ENCODE data around the gene GAB2.

Gene GAB2

GRCh38 chr11:78346799-78347198, 70.8 kb downstream of the GAB2 start:
- ChIA-PET CTCF (interaction anchor here (1.6 kb wide), 1 partner anchor 218 kb away, joined by 5 read pairs; no protein-coding TSS in a partner anchor), POLR2A (no interaction called here)
- DNase-seq = no peak
- Histone ChIP-seq H3K27ac (ENCODE audit: insufficient read depth in 1 of 2, low read depth in 1 of 2, low read length in 2 of 2, poor library complexity in 1 of 2, severe bottlenecking in 2 of 2) (no peak overlapping the region), H3K4me3 (ENCODE audit: control insufficient read depth in 1 of 7, extremely low read depth in 1 of 7, insufficient read depth in 4 of 7, low read depth in 2 of 7, low read length in 6 of 7) (no peak overlapping the region), H3K9me3 (ENCODE audit: control extremely low read depth in 1 of 5, control insufficient read depth in 4 of 5, insufficient read depth in 2 of 5, low read depth in 1 of 5, low read length in 4 of 5) (no peaks in the 10 kb centered on the region), H3K4me1 (ENCODE audit: control extremely low read depth in 1 of 4, control insufficient read depth in 4 of 4, insufficient read depth in 4 of 4, low read length in 3 of 4) (peaks cover 33 to 46% (median 39%) of the 10 kb centered on the region in 4 experiments), H3K36me3 (ENCODE audit: control insufficient read depth in 4 of 4, insufficient read depth in 4 of 4, low read length in 3 of 4) (peaks cover 0 to 4% (median 1%) of the 10 kb centered on the region in 4 experiments), H3K27me3 (replicated peaks in 2 of 5; ENCODE audit: control insufficient read depth in 4 of 5, insufficient read depth in 5 of 5, low read length in 4 of 5) (no peaks in the 10 kb centered on the region)
- WGBS (ENCODE audit: insufficient coverage) = 90% methylated on average over 1 of the region's 1 CpG

DNA sequence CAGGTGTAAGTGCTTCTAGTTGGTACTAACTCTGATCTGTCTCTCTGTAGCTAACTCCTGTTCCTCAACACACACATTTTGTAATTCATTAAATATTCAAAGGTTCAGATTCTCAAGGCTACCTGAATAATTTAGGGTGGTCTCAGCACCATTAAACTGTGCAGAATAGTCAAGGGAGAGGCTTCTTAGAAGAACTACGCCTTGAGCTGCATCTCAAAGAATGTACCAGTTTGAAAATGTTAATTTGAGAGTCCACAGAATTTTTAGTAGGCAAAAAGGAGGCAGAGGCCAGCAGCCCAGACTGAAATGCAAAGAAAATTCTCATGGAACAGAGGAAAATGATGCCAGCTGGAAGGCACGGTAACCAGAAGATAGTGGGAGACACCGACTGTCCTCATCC, 72.2 kb downstream of the GAB2 start:
- ChIA-PET POLR2A (no interaction called here), CTCF (interaction anchor here (1.1 kb wide), 1 partner anchor 18 kb away, joined by 3 read pairs; no protein-coding TSS in a partner anchor)
- H3K9me3 ChIP-seq (ENCODE audit: control extremely low read depth in 1 of 5, control insufficient read depth in 4 of 5, insufficient read depth in 2 of 5, low read depth in 1 of 5, low read length in 4 of 5) = no peaks in the 10 kb centered on the region
- no peak overlapping the region for H3K27ac ChIP-seq (ENCODE audit: insufficient read depth in 1 of 2, low read depth in 1 of 2, low read length in 2 of 2, poor library complexity in 1 of 2, severe bottlenecking in 2 of 2)
- peaks cover 0 to 5% (median 2%) of the 10 kb centered on the region in 4 experiments for H3K36me3 ChIP-seq (ENCODE audit: control insufficient read depth in 4 of 4, insufficient read depth in 4 of 4, low read length in 3 of 4)
- DNase-seq = no peak
- WGBS (ENCODE audit: insufficient coverage) = 96% methylated on average over 2 of the region's 3 CpGs
- peaks cover 22 to 33% (median 26%) of the 10 kb centered on the region in 4 experiments for H3K4me1 ChIP-seq (ENCODE audit: control extremely low read depth in 1 of 4, control insufficient read depth in 4 of 4, insufficient read depth in 4 of 4, low read length in 3 of 4)
- no peak overlapping the region for H3K4me3 ChIP-seq (ENCODE audit: control insufficient read depth in 1 of 7, extremely low read depth in 1 of 7, insufficient read depth in 4 of 7, low read depth in 2 of 7, low read length in 6 of 7)
- H3K27me3 ChIP-seq (replicated peaks in 2 of 5; ENCODE audit: control insufficient read depth in 4 of 5, insufficient read depth in 5 of 5, low read length in 4 of 5) = no peaks in the 10 kb centered on the region

- ChIA-PET POLR2A (interaction anchor here (1.1 kb wide), 1 partner anchor 16 kb away, joined by 3 read pairs; no protein-coding TSS in a partner anchor), CTCF (no interaction called here)
- 100% methylated on average over 1 of the region's 2 CpGs for WGBS (ENCODE audit: insufficient coverage)
Observed at GRCh38 chr11:78344676-78345075, 72.9 kb downstream of the GAB2 start.

GRCh38 chr11:78344094-78344493, 73.5 kb downstream of the GAB2 start:
- DNase-seq = no peak
- Histone ChIP-seq H3K9me3 (ENCODE audit: control extremely low read depth in 1 of 5, control insufficient read depth in 4 of 5, insufficient read depth in 2 of 5, low read depth in 1 of 5, low read length in 4 of 5) (no peaks in the 10 kb centered on the region), H3K4me1 (ENCODE audit: control extremely low read depth in 1 of 4, control insufficient read depth in 4 of 4, insufficient read depth in 4 of 4, low read length in 3 of 4) (peaks cover 9 to 20% (median 13%) of the 10 kb centered on the region in 4 experiments), H3K4me3 (ENCODE audit: control insufficient read depth in 1 of 7, extremely low read depth in 1 of 7, insufficient read depth in 4 of 7, low read depth in 2 of 7, low read length in 6 of 7) (no peak overlapping the region), H3K36me3 (ENCODE audit: control insufficient read depth in 4 of 4, insufficient read depth in 4 of 4, low read length in 3 of 4) (peaks cover 0 to 5% (median 2%) of the 10 kb centered on the region in 4 experiments), H3K27ac (ENCODE audit: insufficient read depth in 1 of 2, low read depth in 1 of 2, low read length in 2 of 2, poor library complexity in 1 of 2, severe bottlenecking in 2 of 2) (no peak overlapping the region), H3K27me3 (replicated peaks in 2 of 5; ENCODE audit: control insufficient read depth in 4 of 5, insufficient read depth in 5 of 5, low read length in 4 of 5) (no peaks in the 10 kb centered on the region)
- no CpG with 5 or more reads among the region's 1 CpG for WGBS (ENCODE audit: insufficient coverage)
- ChIA-PET POLR2A (interaction anchor here (1.1 kb wide), 1 partner anchor 16 kb away, joined by 3 read pairs; no protein-coding TSS in a partner anchor), CTCF (no interaction called here)

More at GRCh38 chr11:78344676-78345075, 72.9 kb downstream of the GAB2 start:
- H3K9me3 ChIP-seq (ENCODE audit: control extremely low read depth in 1 of 5, control insufficient read depth in 4 of 5, insufficient read depth in 2 of 5, low read depth in 1 of 5, low read length in 4 of 5) = no peaks in the 10 kb centered on the region
- DNase-seq = no peak
- no peak overlapping the region for H3K4me3 ChIP-seq (ENCODE audit: control insufficient read depth in 1 of 7, extremely low read depth in 1 of 7, insufficient read depth in 4 of 7, low read depth in 2 of 7, low read length in 6 of 7)
- H3K27ac ChIP-seq (ENCODE audit: insufficient read depth in 1 of 2, low read depth in 1 of 2, low read length in 2 of 2, poor library complexity in 1 of 2, severe bottlenecking in 2 of 2) = no peak overlapping the region
- H3K27me3 ChIP-seq (replicated peaks in 2 of 5; ENCODE audit: control insufficient read depth in 4 of 5, insufficient read depth in 5 of 5, low read length in 4 of 5) = no peaks in the 10 kb centered on the region
- H3K36me3 ChIP-seq (ENCODE audit: control insufficient read depth in 4 of 4, insufficient read depth in 4 of 4, low read length in 3 of 4) = peaks cover 0 to 5% (median 2%) of the 10 kb centered on the region in 4 experiments
- peaks cover 15 to 26% (median 19%) of the 10 kb centered on the region in 4 experiments for H3K4me1 ChIP-seq (ENCODE audit: control extremely low read depth in 1 of 4, control insufficient read depth in 4 of 4, insufficient read depth in 4 of 4, low read length in 3 of 4)

DNA sequence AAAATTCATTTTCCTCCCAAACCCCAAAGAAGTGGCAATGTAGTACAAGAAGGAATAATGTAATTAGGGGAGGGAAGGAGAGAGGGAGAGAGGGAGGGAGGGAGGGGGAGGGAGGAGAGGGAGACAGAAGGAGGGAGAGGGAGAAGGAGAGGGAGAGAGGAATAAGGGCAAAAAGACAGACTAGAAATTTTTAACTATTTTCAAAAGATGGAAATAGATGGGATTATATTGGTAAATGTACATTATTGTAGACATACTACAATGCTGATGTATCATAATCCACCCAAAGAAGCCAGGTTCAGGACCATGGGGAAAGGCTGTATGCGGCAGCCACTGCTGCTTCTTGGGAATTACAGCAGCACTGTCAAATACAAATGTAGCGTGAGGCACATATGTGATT, 74.3 kb downstream of the GAB2 start:
- H3K9me3 ChIP-seq (ENCODE audit: control extremely low read depth in 1 of 5, control insufficient read depth in 4 of 5, insufficient read depth in 2 of 5, low read depth in 1 of 5, low read length in 4 of 5) = no peaks in the 10 kb centered on the region
- no peak for DNase-seq
- H3K36me3 ChIP-seq (ENCODE audit: control insufficient read depth in 4 of 4, insufficient read depth in 4 of 4, low read length in 3 of 4) = peaks cover 0 to 5% (median 2%) of the 10 kb centered on the region in 4 experiments
- H3K27me3 ChIP-seq (replicated peaks in 2 of 5; ENCODE audit: control insufficient read depth in 4 of 5, insufficient read depth in 5 of 5, low read length in 4 of 5) = no peaks in the 10 kb centered on the region
- 80% methylated on average over 1 of the region's 2 CpGs for WGBS (ENCODE audit: insufficient coverage)
- CTCF ChIA-PET = no interaction called here
- POLR2A ChIA-PET = no interaction called here
- H3K4me1 ChIP-seq (ENCODE audit: control extremely low read depth in 1 of 4, control insufficient read depth in 4 of 4, insufficient read depth in 4 of 4, low read length in 3 of 4) = peaks cover 2 to 12% (median 8%) of the 10 kb centered on the region in 4 experiments
- H3K4me3 ChIP-seq (ENCODE audit: control insufficient read depth in 1 of 7, extremely low read depth in 1 of 7, insufficient read depth in 4 of 7, low read depth in 2 of 7, low read length in 6 of 7) = no peak overlapping the region
- H3K27ac ChIP-seq (ENCODE audit: insufficient read depth in 1 of 2, low read depth in 1 of 2, low read length in 2 of 2, poor library complexity in 1 of 2, severe bottlenecking in 2 of 2) = no peak overlapping the region

DNA sequence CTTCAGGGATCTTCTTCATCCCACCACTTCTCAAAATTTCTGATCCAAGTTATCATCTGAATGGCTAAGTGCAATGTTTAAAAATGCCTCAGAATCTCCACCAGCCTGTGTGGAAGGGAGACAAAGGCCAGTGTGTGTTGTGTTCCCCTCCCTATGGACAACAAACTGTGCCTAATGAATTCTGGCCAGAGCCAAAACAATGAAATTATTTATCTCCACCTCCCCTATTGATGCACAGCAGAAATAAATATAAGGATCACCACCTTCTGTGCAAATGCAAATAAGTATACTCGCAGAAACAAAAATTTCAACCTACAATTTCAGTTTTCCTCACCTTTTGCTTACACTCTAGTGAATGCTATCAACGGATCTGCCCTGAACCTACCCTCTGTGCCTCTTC, 75.8 kb downstream of the GAB2 start:
- POLR2A ChIA-PET = no interaction called here
- CTCF ChIA-PET = no interaction called here

DNA sequence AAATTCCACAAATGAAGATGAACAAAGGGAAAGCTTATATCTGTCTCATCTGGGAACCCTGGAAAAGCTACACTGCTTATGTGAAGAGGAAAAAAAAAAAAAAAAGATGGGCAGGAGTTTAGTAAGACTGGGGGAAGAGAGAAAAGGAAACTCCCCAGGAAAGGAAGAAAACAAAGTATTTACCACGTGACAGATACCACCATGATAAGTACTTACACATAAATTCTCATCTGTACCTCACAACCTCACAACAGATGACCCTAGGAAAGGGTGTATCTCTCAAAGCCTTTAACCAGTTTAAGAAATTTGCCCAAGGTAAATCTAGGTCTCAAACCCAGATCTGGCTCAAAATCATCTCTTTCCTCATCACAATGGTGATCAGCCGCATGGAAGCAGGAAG, 77.1 kb downstream of the GAB2 start:
- Histone ChIP-seq H3K4me3 (ENCODE audit: control insufficient read depth in 1 of 7, extremely low read depth in 1 of 7, insufficient read depth in 4 of 7, low read depth in 2 of 7, low read length in 6 of 7) (no peak overlapping the region), H3K36me3 (ENCODE audit: control insufficient read depth in 4 of 4, insufficient read depth in 4 of 4, low read length in 3 of 4) (peaks cover 0 to 5% (median 2%) of the 10 kb centered on the region in 4 experiments), H3K27ac (ENCODE audit: insufficient read depth in 1 of 2, low read depth in 1 of 2, low read length in 2 of 2, poor library complexity in 1 of 2, severe bottlenecking in 2 of 2) (no peak overlapping the region), H3K9me3 (ENCODE audit: control extremely low read depth in 1 of 5, control insufficient read depth in 4 of 5, insufficient read depth in 2 of 5, low read depth in 1 of 5, low read length in 4 of 5) (no peaks in the 10 kb centered on the region), H3K4me1 (ENCODE audit: control extremely low read depth in 1 of 4, control insufficient read depth in 4 of 4, insufficient read depth in 4 of 4, low read length in 3 of 4) (peaks cover 0 to 16% (median 5%) of the 10 kb centered on the region in 4 experiments), H3K27me3 (replicated peaks in 2 of 5; ENCODE audit: control insufficient read depth in 4 of 5, insufficient read depth in 5 of 5, low read length in 4 of 5) (no peaks in the 10 kb centered on the region)
- ChIA-PET POLR2A (interaction anchor here (0.7 kb wide), 1 partner anchor 97 kb away, joined by 3 read pairs; no protein-coding TSS in a partner anchor), CTCF (interaction anchor here (1.0 to 1.6 kb wide), 2 partner anchors 10 to 13 kb away, joined by 3 to 6 read pairs; no protein-coding TSS in a partner anchor)
- no peak for DNase-seq
- WGBS (ENCODE audit: insufficient coverage) = 79% methylated on average over 2 of the region's 2 CpGs

More for the DNA sequence above, 75.8 kb downstream of the GAB2 start:
- H3K27ac ChIP-seq (ENCODE audit: insufficient read depth in 1 of 2, low read depth in 1 of 2, low read length in 2 of 2, poor library complexity in 1 of 2, severe bottlenecking in 2 of 2) = no peak overlapping the region
- 96% methylated on average over 2 of the region's 2 CpGs for WGBS (ENCODE audit: insufficient coverage)
- no peaks in the 10 kb centered on the region for H3K27me3 ChIP-seq (replicated peaks in 2 of 5; ENCODE audit: control insufficient read depth in 4 of 5, insufficient read depth in 5 of 5, low read length in 4 of 5)
- no peak overlapping the region for H3K4me3 ChIP-seq (ENCODE audit: control insufficient read depth in 1 of 7, extremely low read depth in 1 of 7, insufficient read depth in 4 of 7, low read depth in 2 of 7, low read length in 6 of 7)
- H3K36me3 ChIP-seq (ENCODE audit: control insufficient read depth in 4 of 4, insufficient read depth in 4 of 4, low read length in 3 of 4) = peaks cover 0 to 5% (median 2%) of the 10 kb centered on the region in 4 experiments
- DNase-seq = no peak
- no peaks in the 10 kb centered on the region for H3K9me3 ChIP-seq (ENCODE audit: control extremely low read depth in 1 of 5, control insufficient read depth in 4 of 5, insufficient read depth in 2 of 5, low read depth in 1 of 5, low read length in 4 of 5)
- peaks cover 0 to 16% (median 5%) of the 10 kb centered on the region in 4 experiments for H3K4me1 ChIP-seq (ENCODE audit: control extremely low read depth in 1 of 4, control insufficient read depth in 4 of 4, insufficient read depth in 4 of 4, low read length in 3 of 4)
